Ascending aorta (tissue), 2 donors: ENCODE measurements around the gene CLSTN2. TPM values are rescaled to one million over a fixed set of nuclear protein-coding genes. Genes with fewer than 3 reads are reported as not detected.

Experiments
- DNase-seq, 2 donors: peaks; one replicate each; pipeline ENCODE4 v3.0.0-alpha.2; 2019; ENCODE audit warnings: low spot score in 2 of 2
- H3K27ac ChIP-seq, 2 donors: fragments of 200-600 bp; sonication (generic); one replicate each; pipeline ENCODE4 v1.5.1; 2016 to 2017; ENCODE audit warnings: mild to moderate bottlenecking in 1 of 2
- H3K27me3 ChIP-seq: fragments of 200-600 bp; sonication (generic); one replicate; pipeline ENCODE4 v1.5.1; 2017
- H3K36me3 ChIP-seq, 2 donors: fragments of 200-600 bp; sonication (generic); one replicate each; pipeline ENCODE4 v1.5.1; 2016
- H3K4me1 ChIP-seq, 2 donors: fragments of 200-600 bp; sonication (generic); one replicate each; pipeline ENCODE4 v1.5.1; 2016 to 2017; ENCODE audit warnings: mild to moderate bottlenecking in 1 of 2
- H3K4me3 ChIP-seq, 2 donors: fragments of 200-600 bp; sonication (generic); one replicate each; pipeline ENCODE4 v1.5.1; 2016 to 2017; ENCODE audit warnings: mild to moderate bottlenecking in 1 of 2
- H3K9me3 ChIP-seq, 2 donors: fragments of 200-600 bp; sonication (generic); one replicate each; pipeline ENCODE4 v1.5.1; 2016
- CTCF ChIP-seq, 3 experiments: fragments of 200-600 bp in 2 of 3; fragments of 450-650 bp in 1 of 3; sonication (generic) in 2 of 3; IDR thresholded peaks; one replicate each; pipeline ENCODE4 v1.5.1; 2016 to 2019; ENCODE audit warnings: antibody characterized with exemption in 3 of 3, mild to moderate bottlenecking in 1 of 3, moderate library complexity in 1 of 3
- intact Hi-C: fragments of 100-400 bp; cut with DNase I; formaldehyde crosslinking; loops from one replicate; pipeline ENCODE4 v1.15.1; 2023
- total RNA-seq: library from RNA; depleted of rRNA; stranded (reverse); fragments of >200 nt; gene quantifications from one replicate; pipeline ENCODE4 v1.1.0, GENCODE V29; 2016

The CLSTN2 gene
- total RNA-seq, 1 donor from 2014 or later: 65.8 TPM

- H3K27ac ChIP-seq: no peak overlapping the region
- no peak for TF ChIP-seq CTCF (IDR thresholded peaks at IDR 0.05)
- no peak for DNase-seq
- H3K36me3 ChIP-seq: no peaks in the 10 kb centered on the region
- no peaks in the 10 kb centered on the region for H3K27me3 ChIP-seq
- no peaks in the 10 kb centered on the region for H3K4me1 ChIP-seq
- intact Hi-C loops: no loop called here
- H3K9me3 ChIP-seq: no peaks in the 10 kb centered on the region
- no peak overlapping the region for H3K4me3 ChIP-seq
Measured at GRCh38 chr3:140563206-140563760, 628.3 kb downstream of the CLSTN2 start.

- DNase-seq: no peak
- intact Hi-C loops: no loop called here
- Histone ChIP-seq H3K9me3 (no peaks in the 10 kb centered on the region), H3K4me1 (no peaks in the 10 kb centered on the region), H3K36me3 (no peaks in the 10 kb centered on the region), H3K4me3 (no peak overlapping the region), H3K27ac (no peak overlapping the region), H3K27me3 (no peaks in the 10 kb centered on the region)
- TF ChIP-seq CTCF (IDR thresholded peaks at IDR 0.05): no peak
Measured at GRCh38 chr3:140568131-140568530, 633.1 kb downstream of the CLSTN2 start.

DNA sequence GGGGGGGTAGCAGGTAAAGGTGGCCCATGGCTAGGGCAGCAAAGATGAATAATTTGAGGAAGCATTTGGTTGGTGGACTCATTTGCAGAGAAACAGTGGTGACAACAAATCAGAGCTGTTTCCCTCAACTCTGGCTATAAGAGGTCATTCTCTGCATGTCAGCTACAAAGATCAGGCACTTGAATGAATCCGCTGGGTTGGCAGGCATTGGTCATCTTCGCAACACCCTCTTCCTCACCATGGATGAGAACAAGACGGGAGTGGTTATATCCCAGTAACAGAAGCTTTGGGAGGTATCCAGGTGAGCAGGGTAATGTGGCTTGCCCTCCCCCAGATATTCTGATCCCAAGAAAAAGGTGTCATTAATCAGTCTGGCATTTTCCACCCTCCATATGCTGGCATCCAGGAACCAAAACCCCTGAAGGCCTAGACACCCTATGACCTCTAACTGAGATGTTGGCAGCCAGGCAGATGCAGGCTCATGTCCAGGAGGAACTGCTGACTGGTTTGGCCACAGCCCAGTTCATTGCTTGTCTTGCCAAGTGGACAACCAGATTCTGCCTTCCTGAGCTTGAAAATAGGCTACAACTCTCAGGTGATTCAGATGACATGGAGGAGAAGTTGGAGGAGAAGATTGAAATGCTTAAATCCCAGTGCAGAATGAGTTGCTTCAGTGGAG, 634.0 kb downstream of the CLSTN2 start:
- no peak for DNase-seq
- H3K27ac ChIP-seq: no peak overlapping the region
- H3K27me3 ChIP-seq: no peaks in the 10 kb centered on the region
- H3K4me3 ChIP-seq: no peak overlapping the region
- H3K4me1 ChIP-seq: no peaks in the 10 kb centered on the region
- intact Hi-C loops: no loop called here
- no peaks in the 10 kb centered on the region for H3K9me3 ChIP-seq
- no peak for TF ChIP-seq CTCF (IDR thresholded peaks at IDR 0.05)
- H3K36me3 ChIP-seq: no peaks in the 10 kb centered on the region

DNA sequence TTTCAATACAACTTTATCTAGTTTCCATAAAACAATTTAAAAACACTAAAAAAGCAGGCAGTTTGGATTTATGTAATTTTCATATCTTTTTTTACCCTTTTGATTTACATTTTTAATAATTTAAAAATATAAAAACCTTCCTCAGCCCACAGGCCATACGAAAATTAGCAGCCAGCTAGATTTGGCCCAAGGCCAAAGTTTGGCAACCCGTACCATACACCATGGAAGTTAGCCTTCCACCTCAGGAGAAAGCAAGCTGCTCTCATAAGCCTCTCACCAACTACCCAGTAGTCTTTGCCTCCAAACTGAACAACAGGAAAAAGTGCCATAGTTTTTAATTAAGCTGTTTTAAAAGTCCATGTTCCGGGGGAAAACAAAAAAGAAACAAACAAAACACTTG, 635.6 kb downstream of the CLSTN2 start:
- H3K27ac ChIP-seq: no peak overlapping the region
- H3K4me3 ChIP-seq: no peak overlapping the region
- H3K9me3 ChIP-seq: no peaks in the 10 kb centered on the region
- DNase-seq: no peak
- no peaks in the 10 kb centered on the region for H3K4me1 ChIP-seq
- no peaks in the 10 kb centered on the region for H3K36me3 ChIP-seq
- no peak for TF ChIP-seq CTCF (IDR thresholded peaks at IDR 0.05)
- intact Hi-C loops: no loop called here
- H3K27me3 ChIP-seq: no peaks in the 10 kb centered on the region

GRCh38 chr3:140571836-140572235, 636.9 kb downstream of the CLSTN2 start:
- H3K9me3 ChIP-seq: no peaks in the 10 kb centered on the region
- no peak overlapping the region for H3K27ac ChIP-seq
- intact Hi-C loops: no loop called here
- no peak for TF ChIP-seq CTCF (IDR thresholded peaks at IDR 0.05)
- no peak for DNase-seq
- H3K4me3 ChIP-seq: no peak overlapping the region
- no peaks in the 10 kb centered on the region for H3K36me3 ChIP-seq
- H3K4me1 ChIP-seq: no peaks in the 10 kb centered on the region
- H3K27me3 ChIP-seq: no peaks in the 10 kb centered on the region
